Neural crest cell (in vitro differentiated cells): ENCODE data around the gene ATXN7L3. TPM values are rescaled to one million over a fixed set of nuclear protein-coding genes. Genes with fewer than 3 reads are reported as not detected.

ENCODE experiments used
- DNase-seq: peaks from one replicate; pipeline ENCODE4 v3.0.0; 2021; ENCODE audit warnings: low read depth, mixed read lengths, low spot score
- H3K27ac Mint-ChIP-seq: one replicate; pipeline ENCODE4 v1.8.0; 2021; ENCODE audit warnings: mild to moderate bottlenecking, mixed read lengths; ENCODE audit not compliant: unreplicated experiment
- H3K27me3 Mint-ChIP-seq: 2 replicates; pipeline ENCODE4 v1.8.0; 2021; ENCODE audit warnings: low read depth, mild to moderate bottlenecking, mixed read lengths
- H3K36me3 Mint-ChIP-seq: 2 replicates; pipeline ENCODE4 v1.8.0; 2021; ENCODE audit warnings: low read depth, mild to moderate bottlenecking, mixed read lengths
- H3K4me1 Mint-ChIP-seq: 2 replicates; pipeline ENCODE4 v1.8.0; 2021; ENCODE audit warnings: mixed read lengths
- H3K4me3 Mint-ChIP-seq: one replicate; pipeline ENCODE4 v1.8.0; 2021; ENCODE audit warnings: mild to moderate bottlenecking, mixed read lengths
- H3K9me3 Mint-ChIP-seq: 2 replicates; pipeline ENCODE4 v1.8.0; 2021; ENCODE audit warnings: mixed read lengths
- CTCF ChIP-seq: fragments of 200-600 bp; sonication (generic); conservative IDR thresholded peaks from 2 replicates; pipeline ENCODE4 v1.5.0; 2021; ENCODE audit warnings: antibody characterized with exemption, mild to moderate bottlenecking
- total RNA-seq: library from RNA; stranded (reverse); gene quantifications from 2 replicates; pipeline ENCODE4 v1.2.1, GENCODE V29; 2021

ATXN7L3 gene
- total RNA-seq, 1 donor from 2014 or later = 119 TPM

- Mint-ChIP-seq H3K27ac (no peak overlapping the region), H3K27me3 (no peaks in the 10 kb centered on the region), H3K4me1 (peaks cover 4% of the 10 kb centered on the region), H3K36me3 (peaks cover 22% of the 10 kb centered on the region), H3K4me3 (no peak overlapping the region), H3K9me3 (no peaks in the 10 kb centered on the region)
- TF ChIP-seq CTCF = no peak
- DNase-seq = no peak
Observed at GRCh38 chr17:44177640-44178039, 22.0 kb downstream of the ATXN7L3 start.

GRCh38 chr17:44176671-44177501 is 22.8 kb downstream of the ATXN7L3 start:
- H3K27me3 Mint-ChIP-seq = no peaks in the 10 kb centered on the region
- no peak overlapping the region for H3K4me3 Mint-ChIP-seq
- TF ChIP-seq CTCF = no peak
- H3K4me1 Mint-ChIP-seq = peaks cover 8% of the 10 kb centered on the region
- peak overlapping the region; percentile 27 for H3K27ac Mint-ChIP-seq
- H3K36me3 Mint-ChIP-seq = peaks cover 18% of the 10 kb centered on the region
- no peak for DNase-seq
- no peaks in the 10 kb centered on the region for H3K9me3 Mint-ChIP-seq

GRCh38 chr17:44176257-44176656 is 23.4 kb downstream of the ATXN7L3 start:
- no peak for TF ChIP-seq CTCF
- H3K27ac Mint-ChIP-seq = peak overlapping the region; percentile 27
- peaks cover 14% of the 10 kb centered on the region for H3K36me3 Mint-ChIP-seq
- DNase-seq = no peak
- peaks cover 7% of the 10 kb centered on the region for H3K4me1 Mint-ChIP-seq
- no peaks in the 10 kb centered on the region for H3K9me3 Mint-ChIP-seq
- no peak overlapping the region for H3K4me3 Mint-ChIP-seq
- H3K27me3 Mint-ChIP-seq = no peaks in the 10 kb centered on the region

GRCh38 chr17:44174427-44174826 is 25.3 kb downstream of the ATXN7L3 start:
- no peaks in the 10 kb centered on the region for H3K9me3 Mint-ChIP-seq
- no peak for TF ChIP-seq CTCF
- peaks cover 14% of the 10 kb centered on the region for H3K36me3 Mint-ChIP-seq
- no peaks in the 10 kb centered on the region for H3K27me3 Mint-ChIP-seq
- H3K4me1 Mint-ChIP-seq = peaks cover 12% of the 10 kb centered on the region
- no peak overlapping the region for H3K27ac Mint-ChIP-seq
- no peak overlapping the region for H3K4me3 Mint-ChIP-seq
- no peak for DNase-seq

- TF ChIP-seq CTCF = no peak
- H3K4me1 Mint-ChIP-seq = peaks cover 23% of the 10 kb centered on the region
- no peak overlapping the region for H3K27ac Mint-ChIP-seq
- H3K36me3 Mint-ChIP-seq = peaks cover 6% of the 10 kb centered on the region
- peak overlapping the region; percentile 34 for H3K4me3 Mint-ChIP-seq
- no peaks in the 10 kb centered on the region for H3K27me3 Mint-ChIP-seq
- no peaks in the 10 kb centered on the region for H3K9me3 Mint-ChIP-seq
- DNase-seq = no peak
Observed at GRCh38 chr17:44171931-44172455, 27.7 kb downstream of the ATXN7L3 start.
